HCT116 (cell line): ENCODE data around the gene ARID5B. TPM values are rescaled to one million over a fixed set of nuclear protein-coding genes. Genes with fewer than 3 reads are reported as not detected.

Experiments used
- ATAC-seq: fragments of 200-7000 bp; cut with Tn5 transposase; 2 replicates; pipeline ENCODE4 v1.9.1; 2020; ENCODE audit warnings: mild to moderate bottlenecking, moderate library complexity
- BruUV-seq: library from RNA; stranded (reverse); fragments of 400-500 nt; replicated peaks from 2 replicates; lab custom pipeline; 2021; lab: Mats Ljungman, UMichigan
- CTCF ChIA-PET: fragments of 300-600 bp; sonication (Branson Sonifier 250); formaldehyde crosslinking; loops from one replicate; lab custom pipeline; 2021; ENCODE audit warnings: antibody characterized with exemption; lab: Charles Lee
- POLR2A ChIA-PET: fragments of 300-600, 350-600 bp; sonication (Branson Sonifier 250); formaldehyde crosslinking; loops from one replicate; lab custom pipeline; 2021; ENCODE audit warnings: antibody characterized with exemption; lab: Charles Lee
- RAD21 ChIA-PET, 2 experiments: fragments of 300-600 bp; sonication (Branson Sonifier 250); formaldehyde crosslinking; loops; one replicate each; lab custom pipeline; 2023; ENCODE audit warnings: low total read pairs in 2 of 2; ENCODE audit not compliant: uncharacterized antibody in 2 of 2, unreplicated experiment in 2 of 2, low non-redundant PET in 1 of 2; lab: Charles Lee
- DNase-seq: peaks from one replicate; pipeline ENCODE4 v3.0.0-alpha.2; 2010; ENCODE audit warnings: low read depth, low spot score
- H2AFZ ChIP-seq: fragments of 200-600 bp; shearing (Covaris generic), sonication (generic); 2 replicates; pipeline ENCODE4 v1.6.1; 2017; ENCODE audit warnings: low read depth, mixed run types, mixed read lengths, antibody characterized with exemption, low read length; ENCODE audit not compliant: poor library complexity, severe bottlenecking
- H3K27ac ChIP-seq: 2 replicates; pipeline ENCODE4 v1.5.1; 2012; ENCODE audit warnings: low read depth, low read length
- H3K27me3 ChIP-seq: fragments of 200-600 bp; sonication (generic); 2 replicates; pipeline ENCODE4 v1.6.1; 2016; ENCODE audit warnings: mixed run types, low read length, mixed read lengths; ENCODE audit not compliant: insufficient read depth
- H3K36me3 ChIP-seq, 2 experiments: fragments of 200-500 bp in 1 of 2; fragments of 200-600 bp in 1 of 2; sonication (Bioruptor generic) in 1 of 2; sonication (generic) in 1 of 2; 2 replicates each; pipeline versions ENCODE4 v1.5.1 to v1.6.1; 2014 to 2016; ENCODE audit warnings: low read length in 2 of 2, inconsistent platforms in 1 of 2, mixed read lengths in 1 of 2, mixed run types in 1 of 2; ENCODE audit not compliant: insufficient read depth in 2 of 2, control insufficient read depth in 1 of 2
- H3K4me1 ChIP-seq, 2 experiments: fragments of 200-600 bp in 1 of 2; sonication (generic) in 1 of 2; 2 replicates each; pipeline versions ENCODE4 v1.5.1 to v1.6.1; 2012 to 2017; ENCODE audit warnings: low read length in 2 of 2, inconsistent platforms in 1 of 2, mild to moderate bottlenecking in 1 of 2, mixed read lengths in 1 of 2, mixed run types in 1 of 2, moderate library complexity in 1 of 2; ENCODE audit not compliant: insufficient read depth in 2 of 2, control insufficient read depth in 1 of 2
- H3K4me2 ChIP-seq: fragments of 200-600 bp; sonication (generic); 2 replicates; pipeline ENCODE4 v1.6.1; 2017; ENCODE audit warnings: mixed run types, low read length, mixed read lengths
- H3K4me3 ChIP-seq, 2 experiments: fragments of 200-600 bp in 1 of 2; sonication (generic) in 1 of 2; replicated peaks in 1 of 2; 2 replicates each; pipeline ENCODE4 v1.5.1; 2011 to 2016; ENCODE audit warnings: low read length in 2 of 2, control low read depth in 1 of 2, low read depth in 1 of 2, mild to moderate bottlenecking in 1 of 2, mixed read lengths in 1 of 2, mixed run types in 1 of 2
- H3K79me2 ChIP-seq: fragments of 200-600 bp; sonication (generic); 2 replicates; pipeline ENCODE4 v1.6.1; 2017; ENCODE audit warnings: mild to moderate bottlenecking, mixed run types, low read length, moderate library complexity, mixed read lengths; ENCODE audit not compliant: insufficient read depth
- H3K9ac ChIP-seq: fragments of 200-600 bp; sonication (generic); 2 replicates; pipeline ENCODE4 v1.6.1; 2016; ENCODE audit warnings: low read length, mixed read lengths
- H3K9me2 ChIP-seq: fragments of 200-600 bp; sonication (generic), shearing (Covaris generic); 2 replicates; pipeline ENCODE4 v1.6.1; 2017; ENCODE audit warnings: mixed run types, mild to moderate bottlenecking, moderate library complexity; ENCODE audit not compliant: insufficient read depth
- H3K9me3 ChIP-seq, 2 experiments: fragments of 200-500 bp in 1 of 2; fragments of 200-600 bp in 1 of 2; sonication (Bioruptor generic) in 1 of 2; sonication (generic) in 1 of 2; 2 replicates each; pipeline ENCODE4 v1.6.1; 2014 to 2017; ENCODE audit warnings: low read length in 2 of 2, mixed read lengths in 2 of 2, inconsistent platforms in 1 of 2, low read depth in 1 of 2, mild to moderate bottlenecking in 1 of 2, mixed run types in 1 of 2, moderate library complexity in 1 of 2; ENCODE audit not compliant: control insufficient read depth in 1 of 2, insufficient read depth in 1 of 2
- H4K20me1 ChIP-seq: fragments of 200-600 bp; sonication (generic), shearing (Covaris generic); 2 replicates; pipeline ENCODE4 v1.6.1; 2017; ENCODE audit warnings: mixed run types, mild to moderate bottlenecking, moderate library complexity; ENCODE audit not compliant: insufficient read depth
- CBX3 ChIP-seq: IDR thresholded peaks from 2 replicates; pipeline ENCODE4 v1.6.1; 2012; ENCODE audit warnings: low read depth
- ELF1 ChIP-seq: IDR thresholded peaks from 2 replicates; pipeline ENCODE4 v1.6.1; 2012; ENCODE audit warnings: low read depth, borderline replicate concordance
- POLR2AphosphoS5 ChIP-seq: IDR thresholded peaks from 2 replicates; pipeline ENCODE4 v1.6.1; 2011; ENCODE audit warnings: mild to moderate bottlenecking, low read depth, low read length, moderate library complexity
- RAD21 ChIP-seq: IDR thresholded peaks from 2 replicates; pipeline ENCODE4 v1.6.1; 2012; ENCODE audit warnings: low read depth, mild to moderate bottlenecking
- SIN3A ChIP-seq: IDR thresholded peaks from 2 replicates; pipeline ENCODE4 v1.6.1; 2012; ENCODE audit warnings: low read depth
- SP1 ChIP-seq: IDR thresholded peaks from 2 replicates; pipeline ENCODE4 v1.6.1; 2012; ENCODE audit warnings: low read depth
- SRF ChIP-seq: IDR thresholded peaks from 2 replicates; pipeline ENCODE4 v1.6.1; 2012; ENCODE audit warnings: low read depth
- ZFX ChIP-seq: fragments of 450-650 bp; IDR thresholded peaks from 2 replicates; pipeline ENCODE4 v1.6.1; 2017
- ZNF274 ChIP-seq: fragments of 200-500 bp; sonication (Bioruptor generic); IDR thresholded peaks from 2 replicates; pipeline ENCODE4 v1.6.1; 2014; ENCODE audit warnings: mild to moderate bottlenecking, low read depth, low read length, inconsistent platforms
- intact Hi-C: fragments of 100-400 bp; cut with micrococcal nuclease; formaldehyde crosslinking; loops from 2 replicates; pipeline ENCODE4 v1.10.0; 2022
- total RNA-seq: library from RNA; stranded (reverse); gene quantifications from one replicate; pipeline ENCODE4 v1.2.1, GENCODE V29; 2021; ENCODE audit not compliant: unreplicated experiment
- TF ChIP-seq, protein P1 (sequence below): IDR thresholded peaks from 2 replicates; pipeline ENCODE4 v1.6.1; 2011; ENCODE audit warnings: mild to moderate bottlenecking, low read length, moderate library complexity; ENCODE audit not compliant: insufficient replicate concordance; ENCODE audit errors: extremely low read depth

Gene ARID5B
- total RNA-seq, 1 experiment from 2014 or later = 4.7 TPM

DNA sequence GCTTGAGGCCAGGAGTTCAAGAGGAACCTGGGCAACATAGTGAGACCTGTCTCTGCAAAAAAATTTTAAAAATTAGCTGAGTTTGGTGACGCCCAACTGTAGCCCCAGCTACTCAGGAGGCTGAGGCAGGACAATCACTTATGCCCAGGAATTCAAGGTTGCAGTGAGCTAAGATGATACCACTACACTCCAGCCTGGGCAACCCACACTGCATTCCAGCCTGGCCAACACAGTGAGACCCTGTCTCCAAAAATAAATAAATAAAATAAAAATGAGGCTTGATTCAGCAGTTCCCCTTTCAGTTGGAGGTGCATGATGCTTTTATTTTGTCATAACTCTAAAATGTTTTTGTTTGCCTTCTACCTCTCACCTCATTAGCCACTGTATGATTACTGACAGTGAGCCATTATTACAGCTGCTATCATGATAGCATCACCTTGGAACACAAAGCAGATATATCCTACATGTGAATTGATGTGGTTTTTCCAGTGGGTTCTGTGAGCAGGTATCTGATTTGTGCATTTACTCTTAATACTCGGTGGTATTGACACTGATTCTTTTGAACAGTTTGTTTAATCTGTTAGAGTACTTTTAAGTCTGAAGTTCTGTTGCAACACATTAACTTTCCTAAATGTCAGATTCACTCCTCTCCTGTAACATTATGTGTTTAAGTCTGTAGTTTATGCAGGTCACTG is 49.1 kb downstream of the ARID5B start:
- POLR2A ChIA-PET = no interaction called here
- Histone ChIP-seq H3K4me3 (no peak overlapping the region), H3K27me3 (no peaks in the 10 kb centered on the region), H2AFZ (no peak overlapping the region), H3K4me1 (no peaks in the 10 kb centered on the region), H4K20me1 (no peaks in the 10 kb centered on the region), H3K36me3 (peaks cover 0 to 9% of the 10 kb centered on the region in 2 experiments; a peak in 1 of 4 replicates), H3K27ac (no peak overlapping the region), H3K9me3 (no peaks in the 10 kb centered on the region), H3K9me2 (no peaks in the 10 kb centered on the region), H3K4me2 (no peak overlapping the region), H3K9ac (no peak overlapping the region), H3K79me2 (no peaks in the 10 kb centered on the region)
- RAD21 ChIA-PET = no interaction called here
- CTCF ChIA-PET = no interaction called here
- BruUV-seq = no TSS peak
- no peak for ATAC-seq
- no peak for TF ChIP-seq ZNF274
- TF ChIP-seq, protein P1, sequence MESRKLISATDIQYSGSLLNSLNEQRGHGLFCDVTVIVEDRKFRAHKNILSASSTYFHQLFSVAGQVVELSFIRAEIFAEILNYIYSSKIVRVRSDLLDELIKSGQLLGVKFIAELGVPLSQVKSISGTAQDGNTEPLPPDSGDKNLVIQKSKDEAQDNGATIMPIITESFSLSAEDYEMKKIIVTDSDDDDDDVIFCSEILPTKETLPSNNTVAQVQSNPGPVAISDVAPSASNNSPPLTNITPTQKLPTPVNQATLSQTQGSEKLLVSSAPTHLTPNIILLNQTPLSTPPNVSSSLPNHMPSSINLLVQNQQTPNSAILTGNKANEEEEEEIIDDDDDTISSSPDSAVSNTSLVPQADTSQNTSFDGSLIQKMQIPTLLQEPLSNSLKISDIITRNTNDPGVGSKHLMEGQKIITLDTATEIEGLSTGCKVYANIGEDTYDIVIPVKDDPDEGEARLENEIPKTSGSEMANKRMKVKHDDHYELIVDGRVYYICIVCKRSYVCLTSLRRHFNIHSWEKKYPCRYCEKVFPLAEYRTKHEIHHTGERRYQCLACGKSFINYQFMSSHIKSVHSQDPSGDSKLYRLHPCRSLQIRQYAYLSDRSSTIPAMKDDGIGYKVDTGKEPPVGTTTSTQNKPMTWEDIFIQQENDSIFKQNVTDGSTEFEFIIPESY = no peak
- no peak for TF ChIP-seq CBX3
- TF ChIP-seq ELF1 = no peak
- no peak for TF ChIP-seq SP1
- TF ChIP-seq ZFX = no peak
- TF ChIP-seq SRF = no peak
- TF ChIP-seq POLR2AphosphoS5 = no peak
- no peak for TF ChIP-seq RAD21
- TF ChIP-seq SIN3A = no peak
- DNase-seq = no peak
- intact Hi-C loops = no loop called here
